ENCODE results near the gene NOA1.
"Not testable (repeated sequence)": the region's sequence is repeated elsewhere in the genome, so short reads cannot be mapped to it uniquely, and the experiment has no call there.

The NOA1 gene

DNA sequence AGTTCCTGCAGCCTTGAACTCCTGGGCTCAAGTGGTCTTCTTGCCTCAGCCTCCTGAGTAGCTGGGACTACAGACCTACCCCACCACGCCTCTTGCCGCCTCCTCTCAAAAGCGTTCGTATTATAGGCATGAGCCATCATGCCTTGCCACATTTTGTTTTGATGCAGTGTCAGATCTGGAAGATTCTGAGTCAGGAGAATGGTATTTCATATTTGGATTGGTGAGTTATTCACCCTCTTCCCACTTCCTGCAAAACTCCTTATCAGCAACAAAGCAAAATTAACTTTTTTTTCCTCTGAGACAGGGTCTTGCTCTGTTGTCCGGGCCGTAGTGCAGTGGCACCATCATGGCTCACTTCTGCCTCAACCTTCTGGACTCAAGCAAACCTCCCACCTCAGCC is 40.1 kb downstream of the NOA1 start:
- DNase-seq (ENCODE audit: low read depth), result peak; percentile 85
- H3K4me3 ChIP-seq (ENCODE audit: low read depth, low read length), result no peak overlapping the region
- no peak for TF ChIP-seq CTCF (conservative IDR thresholded peaks at IDR 0.05; ENCODE audit: low read depth, low read length)

- DNase-seq (ENCODE audit: low read depth), result no peak
- H3K4me3 ChIP-seq (ENCODE audit: low read depth, low read length), result no peak overlapping the region
- TF ChIP-seq CTCF (conservative IDR thresholded peaks at IDR 0.05; ENCODE audit: low read depth, low read length), result no peak
Observed at GRCh38 chr4:56931924-56932323, 45.5 kb downstream of the NOA1 start.

GRCh38 chr4:56930638-56931037 is 46.8 kb downstream of the NOA1 start:
- TF ChIP-seq CTCF (conservative IDR thresholded peaks at IDR 0.05; ENCODE audit: low read depth, low read length), result no peak
- no peak overlapping the region for H3K4me3 ChIP-seq (ENCODE audit: low read depth, low read length)
- no peak for DNase-seq (ENCODE audit: low read depth)

- H3K4me3 ChIP-seq (ENCODE audit: low read depth, low read length), result no peak overlapping the region
- no peak for TF ChIP-seq CTCF (conservative IDR thresholded peaks at IDR 0.05; ENCODE audit: low read depth, low read length)
- DNase-seq (ENCODE audit: low read depth), result no peak
Observed at GRCh38 chr4:56927196-56927595, 50.2 kb downstream of the NOA1 start.

GRCh38 chr4:56914977-56915376 is 62.4 kb downstream of the NOA1 start:
- not testable (repeated sequence) for H3K4me3 ChIP-seq (ENCODE audit: low read depth, low read length)

DNA sequence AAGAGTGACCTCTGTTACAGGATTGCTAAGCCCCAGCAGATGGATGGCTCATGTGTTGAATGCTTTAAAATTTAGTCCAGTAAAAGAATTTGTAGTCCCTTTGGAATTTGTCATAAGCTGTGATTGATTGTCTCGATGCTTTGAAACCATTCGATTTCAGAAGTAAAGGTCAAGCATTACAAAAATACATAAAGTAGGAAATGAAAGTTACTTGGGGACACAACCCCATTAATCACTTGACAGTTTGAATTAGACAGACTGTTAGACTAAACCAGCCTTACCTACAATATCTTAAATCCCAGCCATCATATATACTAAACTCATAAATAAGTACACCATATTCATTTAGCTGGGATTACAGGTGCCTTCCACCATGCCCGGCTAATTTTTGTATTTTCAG is 63.1 kb downstream of the NOA1 start:
- no peak for TF ChIP-seq CTCF (conservative IDR thresholded peaks at IDR 0.05; ENCODE audit: low read depth, low read length)
- no peak for DNase-seq (ENCODE audit: low read depth)

More at GRCh38 chr4:56914977-56915376, 62.4 kb downstream of the NOA1 start:
- DNase-seq (ENCODE audit: low read depth), result not testable (repeated sequence)

More for the DNA sequence above, 63.1 kb downstream of the NOA1 start:
- H3K4me3 ChIP-seq (ENCODE audit: low read depth, low read length), result no peak overlapping the region

All from choroid plexus epithelial cell (primary cell).